CD4-positive, CD25-positive, alpha-beta regulatory T cell (primary cell): Measurements from ENCODE around the gene MUC5AC. TPM values are rescaled to one million over a fixed set of nuclear protein-coding genes. Genes with fewer than 3 reads are reported as not detected.

Experiments
- ATAC-seq, 2 donors: fragments of 150-1000 bp; cut with Tn5 transposase; one replicate each; pipeline ENCODE4 v1.10.0; 2021; ENCODE audit warnings: low read depth in 2 of 2, moderate number of reproducible peaks in 2 of 2, moderate library complexity in 1 of 2
- DNase-seq, 3 donors: peaks; one replicate each; pipeline versions ENCODE4 v3.0.0 to v3.0.0-alpha.2; 2012 to 2022; ENCODE audit warnings: mixed read lengths in 1 of 3
- H3K27ac ChIP-seq: one replicate; pipeline ENCODE4 v1.7.0; 2013; ENCODE audit warnings: mild to moderate bottlenecking, low read length; ENCODE audit not compliant: insufficient read depth, poor library complexity, severe bottlenecking
- H3K27me3 ChIP-seq: one replicate; pipeline ENCODE4 v1.7.0; 2013; ENCODE audit warnings: low read length; ENCODE audit not compliant: control insufficient read depth, insufficient read depth
- H3K36me3 ChIP-seq: one replicate; pipeline ENCODE4 v1.7.0; 2013; ENCODE audit warnings: mild to moderate bottlenecking, low read length, moderate library complexity; ENCODE audit not compliant: control insufficient read depth, insufficient read depth
- H3K4me1 ChIP-seq: 2 replicates; pipeline ENCODE4 v1.7.0; 2013; ENCODE audit warnings: mild to moderate bottlenecking, low read length; ENCODE audit not compliant: insufficient read depth, control insufficient read depth, poor library complexity, severe bottlenecking
- H3K4me3 ChIP-seq: one replicate; pipeline ENCODE4 v1.7.0; 2013; ENCODE audit warnings: low read depth, mild to moderate bottlenecking, low read length, moderate library complexity
- H3K9me3 ChIP-seq, 2 experiments: 1 replicate in 1 of 2; 2 replicates in 1 of 2; pipeline ENCODE4 v1.7.0; 2013; ENCODE audit warnings: low read length in 2 of 2, mild to moderate bottlenecking in 1 of 2, moderate library complexity in 1 of 2; ENCODE audit not compliant: control insufficient read depth in 2 of 2
- H3K27ac Mint-ChIP-seq, 3 donors: one replicate each; pipeline ENCODE4 v1.8.0; 2020 to 2022; ENCODE audit warnings: mild to moderate bottlenecking in 3 of 3, mixed read lengths in 3 of 3, moderate library complexity in 2 of 3
- H3K27me3 Mint-ChIP-seq: one replicate; pipeline ENCODE4 v1.8.0; 2022; ENCODE audit warnings: mild to moderate bottlenecking, mixed read lengths
- H3K36me3 Mint-ChIP-seq: one replicate; pipeline ENCODE4 v1.8.0; 2020; ENCODE audit warnings: mixed read lengths
- H3K4me1 Mint-ChIP-seq, 4 donors: one replicate each; pipeline ENCODE4 v1.8.0; 2020 to 2022; ENCODE audit warnings: mixed read lengths in 4 of 4, mild to moderate bottlenecking in 1 of 4
- H3K4me3 Mint-ChIP-seq, 4 donors: one replicate each; pipeline ENCODE4 v1.8.0; 2020 to 2022; ENCODE audit warnings: mild to moderate bottlenecking in 4 of 4, mixed read lengths in 4 of 4, moderate library complexity in 3 of 4
- H3K9me3 Mint-ChIP-seq, 7 donors: one replicate each; pipeline ENCODE4 v1.8.0; 2020 to 2022; ENCODE audit warnings: mixed read lengths in 7 of 7, mild to moderate bottlenecking in 3 of 7, moderate library complexity in 2 of 7
- polyA plus RNA-seq, 4 donors: library from polyadenylated mRNA; unstranded; fragments of 300-500 nt; fragmentation: Illumina TruSeq; gene quantifications; one replicate each; pipeline ENCODE4 v1.2.3, GENCODE V29; 2021
- total RNA-seq: library from RNA; stranded (reverse); gene quantifications from one replicate; pipeline ENCODE4 v1.2.3, GENCODE V29; 2022

Gene MUC5AC
- total and polyA plus RNA-seq, 5 donors from 2014 or later, result not detected

GRCh38 chr11:1165256-1166041 is 7.7 kb downstream of the MUC5AC start:
- H3K4me3 ChIP-seq, result no peak overlapping the region
- H3K27me3 ChIP-seq, result no peaks in the 10 kb centered on the region
- H3K36me3 Mint-ChIP-seq, result no peaks in the 10 kb centered on the region
- no peak overlapping the region for H3K27ac Mint-ChIP-seq
- H3K4me3 Mint-ChIP-seq, result no peak overlapping the region
- H3K9me3 Mint-ChIP-seq, result no peaks in the 10 kb centered on the region
- H3K4me1 Mint-ChIP-seq, result no peaks in the 10 kb centered on the region
- no peaks in the 10 kb centered on the region for H3K4me1 ChIP-seq
- no peaks in the 10 kb centered on the region for H3K36me3 ChIP-seq
- no peak overlapping the region for H3K27ac ChIP-seq
- no peaks in the 10 kb centered on the region for H3K9me3 ChIP-seq
- no peaks in the 10 kb centered on the region for H3K27me3 Mint-ChIP-seq
- DNase-seq, result no peak
- ATAC-seq, result no peak

GRCh38 chr11:1167256-1167655 is 9.5 kb downstream of the MUC5AC start:
- Mint-ChIP-seq H3K27me3 (no peaks in the 10 kb centered on the region), H3K9me3 (no peaks in the 10 kb centered on the region), H3K4me1 (no peaks in the 10 kb centered on the region), H3K27ac (no peak overlapping the region), H3K4me3 (no peak overlapping the region), H3K36me3 (no peaks in the 10 kb centered on the region)
- DNase-seq, result no peak
- H3K27ac ChIP-seq, result no peak overlapping the region
- ATAC-seq, result no peak
- no peaks in the 10 kb centered on the region for H3K4me1 ChIP-seq
- H3K4me3 ChIP-seq, result no peak overlapping the region
- H3K36me3 ChIP-seq, result no peaks in the 10 kb centered on the region
- H3K27me3 ChIP-seq, result no peaks in the 10 kb centered on the region
- H3K9me3 ChIP-seq, result peaks cover 0 to 9% of the 10 kb centered on the region in 2 experiments

GRCh38 chr11:1167751-1168231 is 10.0 kb downstream of the MUC5AC start:
- DNase-seq (no peak), ATAC-seq (no peak)
- no peaks in the 10 kb centered on the region for H3K4me1 ChIP-seq
- no peaks in the 10 kb centered on the region for H3K27me3 ChIP-seq
- H3K36me3 ChIP-seq, result no peaks in the 10 kb centered on the region
- Mint-ChIP-seq H3K27me3 (no peaks in the 10 kb centered on the region), H3K9me3 (no peaks in the 10 kb centered on the region), H3K4me1 (no peaks in the 10 kb centered on the region), H3K36me3 (no peaks in the 10 kb centered on the region), H3K27ac (peak overlapping the region in 1 of 3 donors; percentile 93), H3K4me3 (no peak overlapping the region)
- H3K4me3 ChIP-seq, result no peak overlapping the region
- H3K9me3 ChIP-seq, result peaks cover 0 to 9% of the 10 kb centered on the region in 2 experiments
- H3K27ac ChIP-seq, result no peak overlapping the region

- H3K36me3 Mint-ChIP-seq, result no peaks in the 10 kb centered on the region
- no peaks in the 10 kb centered on the region for H3K9me3 Mint-ChIP-seq
- no peak overlapping the region for H3K27ac Mint-ChIP-seq
- H3K27me3 Mint-ChIP-seq, result no peaks in the 10 kb centered on the region
- Histone ChIP-seq H3K4me1 (no peaks in the 10 kb centered on the region), H3K27me3 (no peaks in the 10 kb centered on the region), H3K36me3 (no peaks in the 10 kb centered on the region), H3K27ac (no peak overlapping the region), H3K4me3 (no peak overlapping the region), H3K9me3 (peaks cover 0 to 9% of the 10 kb centered on the region in 2 experiments)
- no peak overlapping the region for H3K4me3 Mint-ChIP-seq
- DNase-seq (no peak), ATAC-seq (no peak)
- no peaks in the 10 kb centered on the region for H3K4me1 Mint-ChIP-seq
These were observed 10.5 kb downstream of the MUC5AC start for GRCh38 chr11:1168256-1168655.

- H3K27me3 Mint-ChIP-seq, result no peaks in the 10 kb centered on the region
- DNase-seq (no peak), ATAC-seq (no peak)
- H3K27ac Mint-ChIP-seq, result no peak overlapping the region
- Histone ChIP-seq H3K27me3 (no peaks in the 10 kb centered on the region), H3K36me3 (no peaks in the 10 kb centered on the region), H3K4me3 (no peak overlapping the region), H3K9me3 (peaks cover 0 to 9% of the 10 kb centered on the region in 2 experiments), H3K4me1 (no peaks in the 10 kb centered on the region), H3K27ac (no peak overlapping the region)
- H3K4me1 Mint-ChIP-seq, result no peaks in the 10 kb centered on the region
- H3K36me3 Mint-ChIP-seq, result no peaks in the 10 kb centered on the region
- H3K4me3 Mint-ChIP-seq, result no peak overlapping the region
- no peaks in the 10 kb centered on the region for H3K9me3 Mint-ChIP-seq
These were observed 11.0 kb downstream of the MUC5AC start for GRCh38 chr11:1168721-1169161.

GRCh38 chr11:1171223-1171984 is 13.7 kb downstream of the MUC5AC start:
- DNase-seq (no peak), ATAC-seq (no peak)
- peak overlapping the region in 1 of 3 donors; percentile 89 for H3K27ac Mint-ChIP-seq

GRCh38 chr11:1171985-1172728 is 14.4 kb downstream of the MUC5AC start:
- Histone ChIP-seq H3K36me3 (no peaks in the 10 kb centered on the region), H3K9me3 (peaks cover 0 to 9% of the 10 kb centered on the region in 2 experiments), H3K27me3 (no peaks in the 10 kb centered on the region), H3K4me3 (no peak overlapping the region), H3K4me1 (no peaks in the 10 kb centered on the region), H3K27ac (no peak overlapping the region)
- Mint-ChIP-seq H3K4me3 (no peak overlapping the region), H3K27me3 (no peaks in the 10 kb centered on the region), H3K4me1 (no peaks in the 10 kb centered on the region), H3K36me3 (no peaks in the 10 kb centered on the region), H3K27ac (no peak overlapping the region), H3K9me3 (peaks cover 0 to 3% (median 1%) of the 10 kb centered on the region in 7 donors)
- no peak for DNase-seq
- ATAC-seq, result no peak

More at GRCh38 chr11:1171223-1171984, 13.7 kb downstream of the MUC5AC start:
- no peaks in the 10 kb centered on the region for H3K36me3 ChIP-seq
- H3K27me3 ChIP-seq, result no peaks in the 10 kb centered on the region
- H3K4me1 Mint-ChIP-seq, result no peaks in the 10 kb centered on the region
- H3K36me3 Mint-ChIP-seq, result no peaks in the 10 kb centered on the region
- H3K4me3 ChIP-seq, result no peak overlapping the region
- peaks cover 0 to 9% of the 10 kb centered on the region in 2 experiments for H3K9me3 ChIP-seq
- H3K4me1 ChIP-seq, result no peaks in the 10 kb centered on the region
- H3K9me3 Mint-ChIP-seq, result peaks cover 0 to 3% (median 1%) of the 10 kb centered on the region in 7 donors
- no peaks in the 10 kb centered on the region for H3K27me3 Mint-ChIP-seq
- H3K4me3 Mint-ChIP-seq, result no peak overlapping the region
- no peak overlapping the region for H3K27ac ChIP-seq
